ENCODE data around the gene NAA80. TPM values are rescaled to one million over a fixed set of nuclear protein-coding genes. Genes with fewer than 3 reads are reported as not detected.

The NAA80 gene
- total RNA-seq, 1 experiment from 2014 or later = 25.2 TPM

DNA sequence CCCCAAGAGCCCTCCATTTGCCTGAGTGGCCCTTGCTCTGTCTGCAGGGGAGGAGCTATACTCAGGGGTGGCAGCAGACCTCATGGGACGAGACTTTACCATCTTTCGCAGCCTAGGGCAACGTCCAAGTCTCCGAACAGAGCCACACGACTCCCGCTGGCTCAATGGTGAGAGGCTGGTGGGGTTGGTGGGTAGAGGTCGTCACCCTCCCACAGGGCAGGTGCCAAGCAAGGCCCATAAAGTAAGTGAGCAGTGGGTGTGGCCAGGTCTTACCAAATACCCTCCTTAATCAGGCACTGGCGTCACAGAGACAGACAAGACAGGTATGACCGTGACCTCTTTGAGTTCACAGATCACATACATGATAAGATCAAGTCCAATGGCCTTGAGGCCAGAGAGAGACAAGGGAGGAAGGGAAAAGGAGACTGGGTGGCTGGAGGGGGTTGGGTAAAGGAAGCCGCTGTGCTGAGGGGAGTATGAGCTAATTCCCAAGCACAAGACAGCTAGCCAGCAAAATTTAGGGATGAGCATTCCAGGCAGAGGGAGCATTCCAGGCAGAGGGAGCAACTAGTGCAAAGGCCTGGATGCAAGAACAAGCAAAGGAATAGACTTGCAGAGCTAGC, 27.8 kb downstream of the NAA80 start:
- Histone ChIP-seq H3K36me3 (ENCODE audit: low read depth) (no peaks in the 10 kb centered on the region), H3K4me1 (replicated peaks; ENCODE audit: insufficient read depth) (peaks cover 50% of the 10 kb centered on the region), H3K79me2 (ENCODE audit: low read depth) (peaks cover 15% of the 10 kb centered on the region), H3K27ac (no peak overlapping the region), H4K20me1 (ENCODE audit: insufficient read depth) (no peaks in the 10 kb centered on the region), H3K9me2 (ENCODE audit: insufficient read depth) (no peaks in the 10 kb centered on the region), H3F3A (ENCODE audit: insufficient read depth, low read depth) (peaks cover 29% of the 10 kb centered on the region), H3K4me2 (peak overlapping the region; percentile 92), H3K9me3 (ENCODE audit: insufficient read depth, low read depth) (no peaks in the 10 kb centered on the region), H3K27me3 (ENCODE audit: insufficient read depth, low read depth) (no peaks in the 10 kb centered on the region), H3K4me3 (no peak overlapping the region), H2AFZ (no peak overlapping the region)
- BruUV-seq (replicated peaks) = no TSS peak
- DNase-seq = no peak
- intact Hi-C loops (cut with micrococcal nuclease; ENCODE audit: unreplicated experiment) = loop anchor here (5.0 kb wide), 1 partner anchor 149 kb away; no protein-coding TSS in a partner anchor
- CTCF ChIA-PET = interaction anchor here (0.6 to 1.5 kb wide), 4 partner anchors 11 to 343 kb away, joined by 4 to 9 read pairs (median 6); no protein-coding TSS in a partner anchor
- POLR2A ChIA-PET (ENCODE audit: unreplicated experiment) = interaction anchor here (0.5 to 0.6 kb wide), 2 partner anchors 8 to 28 kb away, joined by 3 read pairs; partner anchors contain the start of genes HYAL3 and NAA80
- TF ChIP-seq EZH2 (IDR thresholded peaks at IDR 0.05; ENCODE audit: low read depth) = no peak
- TF ChIP-seq, protein P1, sequence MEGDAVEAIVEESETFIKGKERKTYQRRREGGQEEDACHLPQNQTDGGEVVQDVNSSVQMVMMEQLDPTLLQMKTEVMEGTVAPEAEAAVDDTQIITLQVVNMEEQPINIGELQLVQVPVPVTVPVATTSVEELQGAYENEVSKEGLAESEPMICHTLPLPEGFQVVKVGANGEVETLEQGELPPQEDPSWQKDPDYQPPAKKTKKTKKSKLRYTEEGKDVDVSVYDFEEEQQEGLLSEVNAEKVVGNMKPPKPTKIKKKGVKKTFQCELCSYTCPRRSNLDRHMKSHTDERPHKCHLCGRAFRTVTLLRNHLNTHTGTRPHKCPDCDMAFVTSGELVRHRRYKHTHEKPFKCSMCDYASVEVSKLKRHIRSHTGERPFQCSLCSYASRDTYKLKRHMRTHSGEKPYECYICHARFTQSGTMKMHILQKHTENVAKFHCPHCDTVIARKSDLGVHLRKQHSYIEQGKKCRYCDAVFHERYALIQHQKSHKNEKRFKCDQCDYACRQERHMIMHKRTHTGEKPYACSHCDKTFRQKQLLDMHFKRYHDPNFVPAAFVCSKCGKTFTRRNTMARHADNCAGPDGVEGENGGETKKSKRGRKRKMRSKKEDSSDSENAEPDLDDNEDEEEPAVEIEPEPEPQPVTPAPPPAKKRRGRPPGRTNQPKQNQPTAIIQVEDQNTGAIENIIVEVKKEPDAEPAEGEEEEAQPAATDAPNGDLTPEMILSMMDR (conservative IDR thresholded peaks at IDR 0.05) = no peak

GRCh38 chr3:50270422-50271224, 28.6 kb downstream of the NAA80 start:
- H2AFZ ChIP-seq = no peak overlapping the region
- TF ChIP-seq, protein P1 (conservative IDR thresholded peaks at IDR 0.05) = no peak
- no peak for TF ChIP-seq EZH2 (IDR thresholded peaks at IDR 0.05; ENCODE audit: low read depth)
- H3K9me2 ChIP-seq (ENCODE audit: insufficient read depth) = no peaks in the 10 kb centered on the region
- H3K79me2 ChIP-seq (ENCODE audit: low read depth) = peaks cover 15% of the 10 kb centered on the region
- peaks cover 33% of the 10 kb centered on the region for H3F3A ChIP-seq (ENCODE audit: insufficient read depth, low read depth)
- ChIA-PET POLR2A (ENCODE audit: unreplicated experiment) (interaction anchor here (0.6 kb wide), 1 partner anchor 29 kb away, joined by 3 read pairs; the partner anchor contains the start of genes HYAL3 and NAA80), CTCF (interaction anchor here (0.5 to 1.2 kb wide), 5 partner anchors 10 to 344 kb away, joined by 5 to 9 read pairs (median 8); no protein-coding TSS in a partner anchor)
- H3K4me2 ChIP-seq = peak overlapping the region; percentile 92
- H3K27ac ChIP-seq = no peak overlapping the region
- no peaks in the 10 kb centered on the region for H3K36me3 ChIP-seq (ENCODE audit: low read depth)
- DNase-seq = no peak
- H3K4me1 ChIP-seq (replicated peaks; ENCODE audit: insufficient read depth) = peaks cover 58% of the 10 kb centered on the region
- H3K9me3 ChIP-seq (ENCODE audit: insufficient read depth, low read depth) = no peaks in the 10 kb centered on the region
- H4K20me1 ChIP-seq (ENCODE audit: insufficient read depth) = no peaks in the 10 kb centered on the region
- H3K27me3 ChIP-seq (ENCODE audit: insufficient read depth, low read depth) = no peaks in the 10 kb centered on the region
- no TSS peak for BruUV-seq (replicated peaks)
- intact Hi-C loops (cut with micrococcal nuclease; ENCODE audit: unreplicated experiment) = loop anchor here (5.0 kb wide), 1 partner anchor 148 kb away; no protein-coding TSS in a partner anchor
- peak overlapping the region; percentile 56; the same call in 1 of the 2 replicates for H3K4me3 ChIP-seq

DNA sequence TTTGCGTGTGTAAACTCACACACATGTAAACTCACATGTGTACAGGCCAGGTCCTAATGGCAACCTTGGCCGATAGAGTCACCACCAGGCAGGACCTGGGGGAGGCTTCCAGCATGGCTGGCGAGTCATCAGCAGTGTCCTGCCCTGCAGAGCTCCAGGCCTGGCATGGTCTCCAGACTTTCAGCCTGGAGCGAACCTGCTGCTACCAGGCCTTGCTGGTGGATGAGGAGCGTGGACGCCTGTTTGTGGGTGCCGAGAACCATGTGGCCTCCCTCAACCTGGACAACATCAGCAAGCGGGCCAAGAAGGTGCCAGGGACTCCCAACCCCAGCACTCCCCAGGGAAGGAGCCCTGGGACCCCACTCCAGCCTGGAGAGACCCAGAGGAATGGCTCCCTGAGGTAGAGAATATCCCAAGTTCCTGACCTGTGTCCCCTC, 29.2 kb downstream of the NAA80 start:
- no peaks in the 10 kb centered on the region for H3K27me3 ChIP-seq (ENCODE audit: insufficient read depth, low read depth)
- peak overlapping the region; percentile 56; the same call in 1 of the 2 replicates for H3K4me3 ChIP-seq
- no peaks in the 10 kb centered on the region for H3K9me3 ChIP-seq (ENCODE audit: insufficient read depth, low read depth)
- H3F3A ChIP-seq (ENCODE audit: insufficient read depth, low read depth) = peaks cover 38% of the 10 kb centered on the region
- H3K27ac ChIP-seq = no peak overlapping the region; the same call in 1 of the 2 replicates
- H3K36me3 ChIP-seq (ENCODE audit: low read depth) = no peaks in the 10 kb centered on the region
- no peaks in the 10 kb centered on the region for H3K9me2 ChIP-seq (ENCODE audit: insufficient read depth)
- H3K4me2 ChIP-seq = peak overlapping the region; percentile 92
- no peak overlapping the region for H2AFZ ChIP-seq
- TF ChIP-seq, protein P1 (conservative IDR thresholded peaks at IDR 0.05) = no peak
- no peak for TF ChIP-seq EZH2 (IDR thresholded peaks at IDR 0.05; ENCODE audit: low read depth)
- no peaks in the 10 kb centered on the region for H4K20me1 ChIP-seq (ENCODE audit: insufficient read depth)
- H3K4me1 ChIP-seq (replicated peaks; ENCODE audit: insufficient read depth) = peaks cover 64% of the 10 kb centered on the region
- intact Hi-C loops (cut with micrococcal nuclease; ENCODE audit: unreplicated experiment) = loop anchor here (1.0 to 5.0 kb wide), 4 partner anchors 10 to 148 kb away; no protein-coding TSS in a partner anchor
- DNase-seq = peak in 1 of 2 experiments; percentile 57
- peaks cover 15% of the 10 kb centered on the region for H3K79me2 ChIP-seq (ENCODE audit: low read depth)
- BruUV-seq (replicated peaks) = no TSS peak
- CTCF ChIA-PET = interaction anchor here (0.5 to 1.2 kb wide), 4 partner anchors 10 to 248 kb away, joined by 5 to 9 read pairs (median 8); no protein-coding TSS in a partner anchor
- POLR2A ChIA-PET (ENCODE audit: unreplicated experiment) = no interaction called here

Measured in PC-9 (cell line).